Neural cell (in vitro differentiated cells): ENCODE results near the gene TMEM98. TPM values are rescaled to one million over a fixed set of nuclear protein-coding genes. Genes with fewer than 3 reads are reported as not detected.

Experiments
- H2AFZ ChIP-seq: fragments of 200-600, 300-800 bp; sonication (generic), shearing (Covaris generic); 2 replicates; pipeline ENCODE4 v1.6.0; 2014; ENCODE audit warnings: low read depth, mild to moderate bottlenecking, antibody characterized with exemption, low read length, moderate library complexity
- H3F3A ChIP-seq: fragments of 200-600 bp; shearing (Covaris generic); 2 replicates; pipeline ENCODE4 v1.6.1; 2016; ENCODE audit warnings: mild to moderate bottlenecking, moderate library complexity, mixed read lengths, antibody characterized with exemption, low read length; ENCODE audit not compliant: insufficient read depth, poor library complexity, severe bottlenecking
- H3K27ac ChIP-seq: fragments of 200-600, 300-800 bp; sonication (generic), shearing (Covaris generic); 2 replicates; pipeline ENCODE4 v1.5.1; 2014; ENCODE audit warnings: mild to moderate bottlenecking, low read length, moderate library complexity
- H3K27me3 ChIP-seq: fragments of 300-800, 200-600 bp; sonication (generic), shearing (Covaris generic); 2 replicates; pipeline ENCODE4 v1.6.0; 2014; ENCODE audit warnings: mild to moderate bottlenecking, low read depth, low read length, moderate library complexity; ENCODE audit not compliant: insufficient read depth
- H3K36me3 ChIP-seq: fragments of 300-800, 200-600 bp; sonication (generic), shearing (Covaris generic); 2 replicates; pipeline ENCODE4 v1.5.1; 2014; ENCODE audit warnings: mild to moderate bottlenecking, antibody characterized with exemption, low read length, moderate library complexity; ENCODE audit not compliant: insufficient read depth
- H3K4me2 ChIP-seq: fragments of 300-800, 200-600 bp; sonication (generic), shearing (Covaris generic); 2 replicates; pipeline ENCODE4 v1.6.0; 2014; ENCODE audit warnings: mild to moderate bottlenecking, low read length
- H3K4me3 ChIP-seq: fragments of 300-800, 200-600 bp; sonication (generic), shearing (Covaris generic); 2 replicates; pipeline ENCODE4 v1.5.1; 2014; ENCODE audit warnings: mild to moderate bottlenecking, low read length, moderate library complexity
- H3K79me2 ChIP-seq: fragments of 200-600 bp; shearing (Covaris generic); replicated peaks from 2 replicates; pipeline ENCODE4 v1.6.0; 2014; ENCODE audit warnings: mild to moderate bottlenecking, low read length, moderate library complexity; ENCODE audit not compliant: insufficient read depth
- H3K9ac ChIP-seq: fragments of 300-800, 200-600 bp; sonication (generic), shearing (Covaris generic); 2 replicates; pipeline ENCODE4 v1.6.1; 2016; ENCODE audit warnings: mild to moderate bottlenecking, low read length, mixed read lengths
- H3K9me2 ChIP-seq: fragments of 200-600 bp; shearing (Covaris generic); 2 replicates; pipeline ENCODE4 v1.6.1; 2016; ENCODE audit warnings: mild to moderate bottlenecking, low read length, mixed read lengths; ENCODE audit not compliant: insufficient read depth
- H3K9me3 ChIP-seq: fragments of 200-600, 300-800 bp; sonication (generic), shearing (Covaris generic); 2 replicates; pipeline ENCODE4 v1.6.1; 2016; ENCODE audit warnings: mild to moderate bottlenecking, mixed run types, low read length, moderate library complexity, mixed read lengths
- H4K20me1 ChIP-seq: fragments of 200-600 bp; shearing (Covaris generic); 2 replicates; pipeline ENCODE4 v1.6.1; 2016; ENCODE audit warnings: mild to moderate bottlenecking, mixed run types; ENCODE audit not compliant: insufficient read depth
- CTCF ChIP-seq: fragments of 450-650 bp; IDR thresholded peaks from 2 replicates; pipeline ENCODE4 v1.5.1; 2014; ENCODE audit warnings: antibody characterized with exemption, mild to moderate bottlenecking, moderate library complexity; ENCODE audit not compliant: poor library complexity, severe bottlenecking
- EP300 ChIP-seq: fragments of 450-650 bp; conservative IDR thresholded peaks from 2 replicates; pipeline ENCODE4 v1.6.1; 2014; ENCODE audit warnings: antibody characterized with exemption, mild to moderate bottlenecking, moderate library complexity; ENCODE audit not compliant: poor library complexity, severe bottlenecking
- EZH2 ChIP-seq: fragments of 200-600, 300-800 bp; shearing (Covaris generic), sonication (generic); IDR thresholded peaks from 2 replicates; pipeline ENCODE4 v1.6.1; 2014; ENCODE audit warnings: antibody characterized with exemption, low read length, borderline replicate concordance, mild to moderate bottlenecking; ENCODE audit not compliant: insufficient read depth, poor library complexity, severe bottlenecking
- MXI1 ChIP-seq: fragments of 450-650 bp; conservative IDR thresholded peaks from 2 replicates; pipeline ENCODE4 v1.6.1; 2014; ENCODE audit warnings: antibody characterized with exemption, mild to moderate bottlenecking; ENCODE audit not compliant: poor library complexity, severe bottlenecking
- POLR2AphosphoS5 ChIP-seq: IDR thresholded peaks from 2 replicates; pipeline ENCODE4 v1.6.1; 2012
- RAD21 ChIP-seq: fragments of 450-650 bp; conservative IDR thresholded peaks from 2 replicates; pipeline ENCODE4 v1.6.1; 2014; ENCODE audit warnings: antibody characterized with exemption, mild to moderate bottlenecking, moderate library complexity
- SMC3 ChIP-seq: fragments of 450-650 bp; conservative IDR thresholded peaks from 2 replicates; pipeline ENCODE4 v1.6.1; 2014; ENCODE audit warnings: antibody characterized with exemption, mild to moderate bottlenecking, moderate library complexity; ENCODE audit not compliant: poor library complexity
- polyA plus RNA-seq: library from polyadenylated mRNA; depleted of rRNA; stranded (reverse); fragments of >200 nt; gene quantifications from 2 replicates; pipeline ENCODE4 v1.2.3, GENCODE V29; 2014
- TF ChIP-seq, protein P1 (sequence below): IDR thresholded peaks from 2 replicates; pipeline ENCODE4 v1.6.1; 2012; ENCODE audit warnings: borderline replicate concordance

The TMEM98 gene
- polyA plus RNA-seq, 1 donor from 2014 or later: 65.1 TPM

- H3K9me3 ChIP-seq: no peaks in the 10 kb centered on the region
- no peaks in the 10 kb centered on the region for H3K36me3 ChIP-seq
- no peaks in the 10 kb centered on the region for H3K27me3 ChIP-seq
- no peaks in the 10 kb centered on the region for H4K20me1 ChIP-seq
- H2AFZ ChIP-seq: no peak overlapping the region
- H3F3A ChIP-seq: no peaks in the 10 kb centered on the region
- no peak overlapping the region for H3K4me2 ChIP-seq
- no peak overlapping the region for H3K9ac ChIP-seq
- no peaks in the 10 kb centered on the region for H3K9me2 ChIP-seq
- no peak overlapping the region for H3K27ac ChIP-seq
- H3K79me2 ChIP-seq: no peaks in the 10 kb centered on the region
- no peak overlapping the region for H3K4me3 ChIP-seq
- no peak for TF ChIP-seq MXI1
- TF ChIP-seq CTCF: no peak
- TF ChIP-seq, protein P1, sequence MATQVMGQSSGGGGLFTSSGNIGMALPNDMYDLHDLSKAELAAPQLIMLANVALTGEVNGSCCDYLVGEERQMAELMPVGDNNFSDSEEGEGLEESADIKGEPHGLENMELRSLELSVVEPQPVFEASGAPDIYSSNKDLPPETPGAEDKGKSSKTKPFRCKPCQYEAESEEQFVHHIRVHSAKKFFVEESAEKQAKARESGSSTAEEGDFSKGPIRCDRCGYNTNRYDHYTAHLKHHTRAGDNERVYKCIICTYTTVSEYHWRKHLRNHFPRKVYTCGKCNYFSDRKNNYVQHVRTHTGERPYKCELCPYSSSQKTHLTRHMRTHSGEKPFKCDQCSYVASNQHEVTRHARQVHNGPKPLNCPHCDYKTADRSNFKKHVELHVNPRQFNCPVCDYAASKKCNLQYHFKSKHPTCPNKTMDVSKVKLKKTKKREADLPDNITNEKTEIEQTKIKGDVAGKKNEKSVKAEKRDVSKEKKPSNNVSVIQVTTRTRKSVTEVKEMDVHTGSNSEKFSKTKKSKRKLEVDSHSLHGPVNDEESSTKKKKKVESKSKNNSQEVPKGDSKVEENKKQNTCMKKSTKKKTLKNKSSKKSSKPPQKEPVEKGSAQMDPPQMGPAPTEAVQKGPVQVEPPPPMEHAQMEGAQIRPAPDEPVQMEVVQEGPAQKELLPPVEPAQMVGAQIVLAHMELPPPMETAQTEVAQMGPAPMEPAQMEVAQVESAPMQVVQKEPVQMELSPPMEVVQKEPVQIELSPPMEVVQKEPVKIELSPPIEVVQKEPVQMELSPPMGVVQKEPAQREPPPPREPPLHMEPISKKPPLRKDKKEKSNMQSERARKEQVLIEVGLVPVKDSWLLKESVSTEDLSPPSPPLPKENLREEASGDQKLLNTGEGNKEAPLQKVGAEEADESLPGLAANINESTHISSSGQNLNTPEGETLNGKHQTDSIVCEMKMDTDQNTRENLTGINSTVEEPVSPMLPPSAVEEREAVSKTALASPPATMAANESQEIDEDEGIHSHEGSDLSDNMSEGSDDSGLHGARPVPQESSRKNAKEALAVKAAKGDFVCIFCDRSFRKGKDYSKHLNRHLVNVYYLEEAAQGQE: no peak
- no peak for TF ChIP-seq POLR2AphosphoS5
- TF ChIP-seq RAD21: no peak
- TF ChIP-seq EZH2: no peak
- no peak for TF ChIP-seq EP300
- TF ChIP-seq SMC3: no peak
Measured at GRCh38 chr17:32915245-32915644, 12.7 kb upstream of the TMEM98 start.

- no peak for TF ChIP-seq EZH2
- TF ChIP-seq, protein P1: no peak
- Histone ChIP-seq H3K9me2 (no peaks in the 10 kb centered on the region), H3K9me3 (no peaks in the 10 kb centered on the region), H3K4me2 (no peak overlapping the region), H3K27ac (no peak overlapping the region), H3F3A (no peaks in the 10 kb centered on the region), H3K79me2 (no peaks in the 10 kb centered on the region), H4K20me1 (no peaks in the 10 kb centered on the region), H3K27me3 (no peaks in the 10 kb centered on the region), H3K4me3 (no peak overlapping the region), H3K36me3 (no peaks in the 10 kb centered on the region), H3K9ac (no peak overlapping the region), H2AFZ (no peak overlapping the region)
Measured at GRCh38 chr17:32916134-32916533, 11.8 kb upstream of the TMEM98 start.
